AG04450 (cell line): ENCODE data around the gene CYBC1. TPM values are rescaled to one million over a fixed set of nuclear protein-coding genes. Genes with fewer than 3 reads are reported as not detected.

Source experiments
- CTCF ChIA-PET: fragments of 300-600, 350-600 bp; formaldehyde crosslinking; extraction: SDS; loops from one replicate; lab custom pipeline; 2022; ENCODE audit warnings: antibody characterized with exemption, inconsistent platforms; lab: Charles Lee
- POLR2A ChIA-PET: fragments of 350-600 bp; formaldehyde crosslinking; extraction: SDS; loops from one replicate; lab custom pipeline; 2021; ENCODE audit warnings: antibody characterized with exemption, inconsistent platforms; lab: Yijun Ruan, JAX
- DNase-seq: peaks from one replicate; pipeline ENCODE4 v3.0.0-alpha.2; 2011; ENCODE audit warnings: low read depth, low spot score
- H3K27ac ChIP-seq: one replicate; pipeline ENCODE4 v1.5.1; 2012; ENCODE audit warnings: low read depth, low read length, control low read depth
- H3K27me3 ChIP-seq: one replicate; pipeline ENCODE4 v1.6.0; 2012; ENCODE audit warnings: low read length; ENCODE audit not compliant: control insufficient read depth, insufficient read depth
- H3K4me3 ChIP-seq: 2 replicates; pipeline ENCODE4 v1.5.1; 2011; ENCODE audit warnings: mild to moderate bottlenecking, low read depth, low read length, control low read depth
- H3K9me3 ChIP-seq: 2 replicates; pipeline ENCODE4 v1.5.1; 2012; ENCODE audit warnings: low read length; ENCODE audit not compliant: control insufficient read depth, insufficient read depth
- polyA plus RNA-seq: library from polyadenylated mRNA; depleted of rRNA; stranded (reverse); fragments of >200 nt; gene quantifications from 2 replicates; pipeline ENCODE4 v1.2.3, GENCODE V29; 2011
- TF ChIP-seq, protein P1 (sequence below): IDR thresholded peaks from 2 replicates; pipeline ENCODE4 v1.5.1; 2011; ENCODE audit warnings: low read depth, low read length, control low read depth, inconsistent platforms

CYBC1 gene
- polyA plus RNA-seq, 1 experiment = 82.6 TPM

DNA sequence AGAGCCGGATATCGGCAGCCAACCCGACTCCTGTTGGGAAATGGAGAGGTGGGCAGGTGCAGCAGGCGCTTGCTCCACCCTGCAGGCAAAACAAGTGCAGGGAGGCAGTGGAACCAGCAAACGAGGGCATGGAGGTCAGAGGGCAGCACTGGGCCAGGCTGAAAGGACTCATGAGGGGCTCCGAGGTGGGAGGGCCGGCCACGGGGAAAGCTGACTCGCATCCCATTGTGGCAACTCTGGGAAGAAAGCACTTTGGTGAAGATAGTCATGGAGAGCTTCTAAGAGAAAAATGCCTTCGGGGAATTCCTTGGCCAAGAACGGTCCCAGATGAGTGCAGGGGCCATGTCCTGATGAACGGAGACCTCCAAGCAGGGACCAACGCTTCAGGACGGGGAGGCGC lies 4.4 kb downstream of the CYBC1 start:
- Histone ChIP-seq H3K9me3 (peaks cover 5% of the 10 kb centered on the region; the same call in 1 of the 2 replicates), H3K27me3 (no peaks in the 10 kb centered on the region), H3K27ac (no peak overlapping the region), H3K4me3 (no peak overlapping the region)
- ChIA-PET POLR2A (no interaction called here), CTCF (no interaction called here)
- DNase-seq = no peak
- TF ChIP-seq, protein P1, sequence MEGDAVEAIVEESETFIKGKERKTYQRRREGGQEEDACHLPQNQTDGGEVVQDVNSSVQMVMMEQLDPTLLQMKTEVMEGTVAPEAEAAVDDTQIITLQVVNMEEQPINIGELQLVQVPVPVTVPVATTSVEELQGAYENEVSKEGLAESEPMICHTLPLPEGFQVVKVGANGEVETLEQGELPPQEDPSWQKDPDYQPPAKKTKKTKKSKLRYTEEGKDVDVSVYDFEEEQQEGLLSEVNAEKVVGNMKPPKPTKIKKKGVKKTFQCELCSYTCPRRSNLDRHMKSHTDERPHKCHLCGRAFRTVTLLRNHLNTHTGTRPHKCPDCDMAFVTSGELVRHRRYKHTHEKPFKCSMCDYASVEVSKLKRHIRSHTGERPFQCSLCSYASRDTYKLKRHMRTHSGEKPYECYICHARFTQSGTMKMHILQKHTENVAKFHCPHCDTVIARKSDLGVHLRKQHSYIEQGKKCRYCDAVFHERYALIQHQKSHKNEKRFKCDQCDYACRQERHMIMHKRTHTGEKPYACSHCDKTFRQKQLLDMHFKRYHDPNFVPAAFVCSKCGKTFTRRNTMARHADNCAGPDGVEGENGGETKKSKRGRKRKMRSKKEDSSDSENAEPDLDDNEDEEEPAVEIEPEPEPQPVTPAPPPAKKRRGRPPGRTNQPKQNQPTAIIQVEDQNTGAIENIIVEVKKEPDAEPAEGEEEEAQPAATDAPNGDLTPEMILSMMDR = no peak

DNA sequence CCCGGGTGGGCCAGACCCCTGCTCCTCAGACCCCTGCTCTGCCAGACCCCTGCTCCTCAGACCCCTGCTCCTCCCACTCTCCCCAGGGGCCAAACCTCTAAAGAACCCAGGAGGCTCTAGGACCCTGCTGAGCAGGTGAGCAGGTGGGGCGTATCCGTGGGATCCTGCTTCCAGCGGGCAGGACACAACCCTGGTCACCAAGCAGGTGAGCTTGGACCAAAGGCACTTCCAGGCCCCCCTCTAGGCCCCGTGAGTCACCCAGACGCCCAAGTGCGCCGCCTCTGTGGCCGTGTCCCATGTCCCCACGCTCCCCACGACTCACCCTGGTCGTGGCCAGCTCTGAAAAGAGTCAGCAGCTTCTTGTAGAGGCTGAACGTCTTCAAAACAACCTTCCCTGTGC lies 5.0 kb downstream of the CYBC1 start:
- Histone ChIP-seq H3K27ac (no peak overlapping the region), H3K4me3 (no peak overlapping the region), H3K9me3 (peaks cover 5% of the 10 kb centered on the region; the same call in 1 of the 2 replicates), H3K27me3 (no peaks in the 10 kb centered on the region)
- no peak for DNase-seq
- POLR2A ChIA-PET = no interaction called here
- CTCF ChIA-PET = no interaction called here
- TF ChIP-seq, protein P1 = no peak

DNA sequence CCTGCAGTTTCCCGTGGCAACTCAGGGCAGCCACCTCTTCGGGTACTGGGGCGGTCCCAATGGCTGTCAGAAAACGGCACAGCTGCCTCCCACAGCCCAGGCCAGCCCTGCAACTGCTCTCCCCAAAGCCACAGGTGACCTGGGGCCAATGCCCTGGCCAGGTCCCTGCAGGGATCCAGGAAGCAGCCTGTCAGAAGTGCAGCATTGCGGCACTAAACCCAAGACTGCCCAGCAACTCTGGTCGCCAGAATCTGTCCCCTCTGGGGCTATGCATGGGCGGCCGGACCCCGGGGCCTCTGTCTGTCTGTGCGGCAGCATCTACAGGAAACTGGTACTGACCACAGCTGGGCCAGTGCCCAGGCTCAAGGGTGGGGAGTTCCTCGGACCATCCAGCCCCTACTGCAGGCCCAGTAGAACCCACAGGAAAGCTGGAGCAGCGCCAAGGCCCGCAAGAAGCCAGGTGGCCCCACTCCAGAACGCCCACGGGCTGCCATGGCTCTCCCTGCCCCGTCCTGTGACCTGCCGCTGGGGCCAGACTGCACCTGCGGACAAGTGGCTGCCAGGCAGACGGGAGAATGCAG lies 5.5 kb downstream of the CYBC1 start:
- DNase-seq = no peak
- ChIA-PET CTCF (no interaction called here), POLR2A (no interaction called here)
- peaks cover 5% of the 10 kb centered on the region; the same call in 1 of the 2 replicates for H3K9me3 ChIP-seq
- H3K27ac ChIP-seq = no peak overlapping the region
- TF ChIP-seq, protein P1 = no peak
- no peaks in the 10 kb centered on the region for H3K27me3 ChIP-seq
- H3K4me3 ChIP-seq = no peak overlapping the region

DNA sequence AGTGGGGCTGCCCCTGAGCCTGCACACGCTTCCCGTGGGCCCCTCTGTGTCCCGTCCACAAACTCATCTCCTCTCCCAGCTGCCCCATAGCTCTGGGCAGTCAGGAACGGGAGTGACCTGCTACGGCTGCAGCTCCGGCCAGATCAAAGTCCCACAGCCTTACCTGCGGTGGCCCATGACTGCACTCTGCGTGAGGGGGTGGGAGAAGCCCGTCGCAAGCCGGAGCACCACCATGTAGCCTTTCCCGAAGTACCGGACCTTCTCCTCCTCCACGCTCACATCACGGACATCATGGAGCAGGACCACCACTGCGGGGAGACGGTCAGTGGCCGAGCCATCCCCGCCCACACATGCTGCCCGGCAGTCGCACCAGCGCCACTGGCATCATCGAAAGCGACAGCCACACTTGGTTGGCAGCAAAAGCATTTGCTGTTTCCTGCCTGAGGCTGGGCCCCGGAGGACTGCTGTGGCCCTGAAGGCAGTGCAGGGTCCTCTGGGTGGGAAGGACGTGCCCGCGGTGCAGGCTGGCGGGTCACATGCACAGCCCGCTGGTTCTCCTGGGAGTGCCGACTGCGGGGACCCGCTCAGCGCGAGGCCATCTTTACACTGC lies 6.2 kb downstream of the CYBC1 start:
- Histone ChIP-seq H3K9me3 (peaks cover 5% of the 10 kb centered on the region; the same call in 1 of the 2 replicates), H3K4me3 (no peak overlapping the region), H3K27ac (no peak overlapping the region), H3K27me3 (no peaks in the 10 kb centered on the region)
- ChIA-PET POLR2A (no interaction called here), CTCF (no interaction called here)
- DNase-seq = no peak
- TF ChIP-seq, protein P1 = no peak

DNA sequence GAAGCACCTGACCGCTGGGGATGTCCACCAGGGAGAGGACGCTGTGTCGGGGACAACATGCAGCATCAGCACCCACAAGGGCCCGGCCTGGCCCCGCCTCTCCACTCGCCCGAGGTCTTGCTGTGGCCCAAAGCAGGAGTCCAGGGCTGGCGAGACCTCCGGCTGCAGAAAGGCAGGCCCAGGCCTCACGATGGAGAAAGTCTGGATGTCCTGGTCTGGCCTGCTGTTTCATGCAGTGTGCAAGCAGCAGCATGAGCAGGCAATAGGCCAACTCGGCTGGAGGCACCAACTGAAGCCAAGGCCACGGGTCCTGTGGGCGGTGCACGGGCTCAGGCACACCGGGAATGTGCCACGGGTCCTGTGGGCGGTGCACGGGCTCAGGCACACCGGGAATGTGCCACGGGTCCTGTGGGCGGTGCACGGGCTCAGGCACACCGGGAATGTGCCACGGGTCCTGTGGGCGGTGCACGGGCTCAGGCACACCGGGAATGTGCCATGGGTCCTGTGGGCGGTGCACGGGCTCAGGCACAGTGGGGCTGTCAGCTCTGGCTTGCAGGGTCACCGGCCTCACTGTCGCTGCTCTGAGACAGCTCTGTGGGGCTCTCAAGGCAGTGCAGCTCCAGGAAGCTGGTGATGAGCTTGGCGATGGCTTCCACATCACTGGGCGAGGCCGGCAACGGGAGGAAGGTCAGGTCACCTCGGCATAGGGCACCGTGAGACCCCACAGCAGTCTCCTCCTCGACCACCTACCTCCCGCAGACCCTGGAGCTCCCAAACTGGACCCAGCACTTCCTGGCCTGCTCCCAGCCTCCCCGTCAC lies 6.9 kb downstream of the CYBC1 start:
- ChIA-PET POLR2A (no interaction called here), CTCF (no interaction called here)
- TF ChIP-seq, protein P1 = no peak

More for the DNA sequence above, 6.9 kb downstream of the CYBC1 start:
- no peak for DNase-seq
- Histone ChIP-seq H3K27me3 (no peaks in the 10 kb centered on the region), H3K27ac (no peak overlapping the region), H3K9me3 (no peaks in the 10 kb centered on the region), H3K4me3 (no peak overlapping the region)
